SK-N-SH (cell line): ENCODE measurements around the gene KCTD15.

Experiments
- EP300 ChIP-seq, 2 experiments: IDR thresholded peaks; 2 replicates each; pipeline versions ENCODE4 v1.4.0 to v1.6.1; 2012; ENCODE audit warnings: borderline replicate concordance in 1 of 2, low read depth in 1 of 2, low read length in 1 of 2
- MAX ChIP-seq: IDR thresholded peaks from 2 replicates; pipeline ENCODE4 v1.4.0; 2012; ENCODE audit warnings: low read depth

GRCh38 chr19:33770107-33770506 is 26.6 kb upstream of the KCTD15 start:
- TF ChIP-seq MAX (no peak), EP300 (IDR thresholded peaks at IDR 0.05; ENCODE audit: borderline replicate concordance in 1 of 2, low read depth in 1 of 2, low read length in 1 of 2) (no peak)
